ENCODE results near the gene DAPK1. TPM values are rescaled to one million over a fixed set of nuclear protein-coding genes. Genes with fewer than 3 reads are reported as not detected.
"Not testable (repeated sequence)": the region's sequence is repeated elsewhere in the genome, so short reads cannot be mapped to it uniquely, and the experiment has no call there.

DAPK1 gene
- total RNA-seq, 2 donors from 2014 or later: 28.9 to 37.8 TPM

GRCh38 chr9:87741891-87742290 lies 244.2 kb downstream of the DAPK1 start:
- Mint-ChIP-seq H3K36me3 (ENCODE audit: insufficient read depth in 2 of 2) (no peaks in the 10 kb centered on the region), H3K4me1 (ENCODE audit: low read depth) (no peaks in the 10 kb centered on the region), H3K27me3 (ENCODE audit: low read depth) (peaks cover 41% of the 10 kb centered on the region), H3K9me3 (peaks cover 0 to 4% of the 10 kb centered on the region in 2 donors), H3K4me3 (no peak overlapping the region), H3K27ac (no peak overlapping the region)
- DNase-seq (no peak), ATAC-seq (replicated peaks in 1 of 2) (no peak)

- DNase-seq (no peak), ATAC-seq (replicated peaks in 1 of 2) (no peak)
- no peaks in the 10 kb centered on the region for H3K4me1 Mint-ChIP-seq (ENCODE audit: low read depth)
- H3K27ac Mint-ChIP-seq: no peak overlapping the region
- H3K4me3 Mint-ChIP-seq: no peak overlapping the region
- peaks cover 40% of the 10 kb centered on the region for H3K27me3 Mint-ChIP-seq (ENCODE audit: low read depth)
- no peaks in the 10 kb centered on the region for H3K36me3 Mint-ChIP-seq (ENCODE audit: insufficient read depth in 2 of 2)
- H3K9me3 Mint-ChIP-seq: peaks cover 0 to 4% of the 10 kb centered on the region in 2 donors
Observed at GRCh38 chr9:87742813-87743428, 245.3 kb downstream of the DAPK1 start.

GRCh38 chr9:87744247-87744646 lies 246.6 kb downstream of the DAPK1 start:
- not testable (repeated sequence) for H3K27ac Mint-ChIP-seq; ATAC-seq (replicated peaks in 1 of 2); H3K4me1 Mint-ChIP-seq (ENCODE audit: low read depth); H3K4me3 Mint-ChIP-seq; DNase-seq; H3K9me3 Mint-ChIP-seq; H3K36me3 Mint-ChIP-seq (ENCODE audit: insufficient read depth in 2 of 2)
- H3K27me3 Mint-ChIP-seq (ENCODE audit: low read depth): peaks cover 42% of the 10 kb centered on the region

GRCh38 chr9:87746186-87746585 lies 248.5 kb downstream of the DAPK1 start:
- DNase-seq (no peak), ATAC-seq (replicated peaks in 1 of 2) (no peak)
- peaks cover 0 to 2% of the 10 kb centered on the region in 2 donors for H3K9me3 Mint-ChIP-seq
- no peaks in the 10 kb centered on the region for H3K4me1 Mint-ChIP-seq (ENCODE audit: low read depth)
- H3K36me3 Mint-ChIP-seq (ENCODE audit: insufficient read depth in 2 of 2): no peaks in the 10 kb centered on the region
- no peak overlapping the region for H3K4me3 Mint-ChIP-seq
- H3K27ac Mint-ChIP-seq: no peak overlapping the region
- peaks cover 26% of the 10 kb centered on the region for H3K27me3 Mint-ChIP-seq (ENCODE audit: low read depth)

GRCh38 chr9:87748881-87749280 lies 251.2 kb downstream of the DAPK1 start:
- no peak for ATAC-seq (replicated peaks in 1 of 2)
- no peak for DNase-seq
- Mint-ChIP-seq H3K27me3 (ENCODE audit: low read depth) (peaks cover 11% of the 10 kb centered on the region), H3K27ac (no peak overlapping the region), H3K9me3 (peaks cover 0 to 5% of the 10 kb centered on the region in 2 donors), H3K36me3 (ENCODE audit: insufficient read depth in 2 of 2) (no peaks in the 10 kb centered on the region), H3K4me3 (no peak overlapping the region), H3K4me1 (ENCODE audit: low read depth) (no peaks in the 10 kb centered on the region)

- Mint-ChIP-seq H3K27ac (no peak overlapping the region), H3K9me3 (peaks cover 0 to 5% of the 10 kb centered on the region in 2 donors), H3K36me3 (ENCODE audit: insufficient read depth in 2 of 2) (no peaks in the 10 kb centered on the region), H3K27me3 (ENCODE audit: low read depth) (peaks cover 11% of the 10 kb centered on the region), H3K4me1 (ENCODE audit: low read depth) (no peaks in the 10 kb centered on the region), H3K4me3 (no peak overlapping the region)
- DNase-seq: no peak
- no peak for ATAC-seq (replicated peaks in 1 of 2)
Observed at GRCh38 chr9:87749335-87750035, 251.8 kb downstream of the DAPK1 start.

GRCh38 chr9:87750726-87751125 lies 253.1 kb downstream of the DAPK1 start:
- DNase-seq (no peak), ATAC-seq (replicated peaks in 1 of 2) (no peak)
- Mint-ChIP-seq H3K27me3 (ENCODE audit: low read depth) (peaks cover 11% of the 10 kb centered on the region), H3K9me3 (peaks cover 0 to 7% of the 10 kb centered on the region in 2 donors), H3K4me1 (ENCODE audit: low read depth) (no peaks in the 10 kb centered on the region), H3K27ac (no peak overlapping the region), H3K4me3 (no peak overlapping the region), H3K36me3 (ENCODE audit: insufficient read depth in 2 of 2) (peaks cover 0 to 1% of the 10 kb centered on the region in 2 donors)

- DNase-seq: no peak
- Mint-ChIP-seq H3K27ac (no peak overlapping the region), H3K36me3 (ENCODE audit: insufficient read depth in 2 of 2) (peaks cover 0 to 1% of the 10 kb centered on the region in 2 donors), H3K4me1 (ENCODE audit: low read depth) (no peaks in the 10 kb centered on the region), H3K9me3 (peaks cover 0 to 7% of the 10 kb centered on the region in 2 donors), H3K4me3 (no peak overlapping the region), H3K27me3 (ENCODE audit: low read depth) (peaks cover 11% of the 10 kb centered on the region)
- no peak for ATAC-seq (replicated peaks in 1 of 2)
Observed at GRCh38 chr9:87751423-87751822, 253.8 kb downstream of the DAPK1 start.

- ATAC-seq (replicated peaks in 1 of 2): no peak
- Mint-ChIP-seq H3K4me3 (no peak overlapping the region), H3K9me3 (peaks cover 0 to 7% of the 10 kb centered on the region in 2 donors), H3K4me1 (ENCODE audit: low read depth) (no peaks in the 10 kb centered on the region), H3K27me3 (ENCODE audit: low read depth) (peaks cover 11% of the 10 kb centered on the region), H3K36me3 (ENCODE audit: insufficient read depth in 2 of 2) (peaks cover 0 to 1% of the 10 kb centered on the region in 2 donors), H3K27ac (no peak overlapping the region)
- no peak for DNase-seq
Observed at GRCh38 chr9:87751868-87752267, 254.2 kb downstream of the DAPK1 start.

- no peak for ATAC-seq (replicated peaks in 1 of 2)
- H3K27ac Mint-ChIP-seq: no peak overlapping the region
- H3K36me3 Mint-ChIP-seq (ENCODE audit: insufficient read depth in 2 of 2): peaks cover 0 to 1% of the 10 kb centered on the region in 2 donors
- no peaks in the 10 kb centered on the region for H3K4me1 Mint-ChIP-seq (ENCODE audit: low read depth)
- peaks cover 0 to 7% of the 10 kb centered on the region in 2 donors for H3K9me3 Mint-ChIP-seq
- peaks cover 11% of the 10 kb centered on the region for H3K27me3 Mint-ChIP-seq (ENCODE audit: low read depth)
- no peak overlapping the region for H3K4me3 Mint-ChIP-seq
- DNase-seq: no peak
Observed at GRCh38 chr9:87753313-87753712, 255.6 kb downstream of the DAPK1 start.

Other genes with a start within 250 kb of the DAPK1 start
- 1 to 10 TPM; 2.4 to 5.6 TPM for gene CTSL, start 228.3 kb downstream of the DAPK1 start, total RNA-seq